RWPE2 (cell line): Measurements from ENCODE around the gene CHST6.

ENCODE experiments used
- ATAC-seq: fragments of 200-7000 bp; cut with Tn5 transposase; 3 replicates; pipeline ENCODE4 v1.9.1; 2021; ENCODE audit warnings: low read depth
- DNase-seq: peaks from one replicate; pipeline ENCODE4 v3.0.0-alpha.2; 2020; ENCODE audit warnings: low spot score
- H3K27ac ChIP-seq: fragments of 450-650 bp; 2 replicates; pipeline ENCODE4 v1.5.1; 2017; ENCODE audit warnings: mild to moderate bottlenecking; ENCODE audit not compliant: poor library complexity, severe bottlenecking
- H3K27me3 ChIP-seq: fragments of 250-450 bp; sonication (Bioruptor Pico); 2 replicates; pipeline ENCODE4 v1.5.1; 2021; ENCODE audit warnings: mild to moderate bottlenecking, moderate library complexity; ENCODE audit not compliant: insufficient read depth, poor library complexity, severe bottlenecking
- H3K36me3 ChIP-seq: fragments of 250-450 bp; sonication (Bioruptor Pico); 2 replicates; pipeline ENCODE4 v1.5.1; 2020; ENCODE audit warnings: low read depth, mild to moderate bottlenecking, moderate library complexity
- H3K4me1 ChIP-seq: fragments of 250-450 bp; sonication (Bioruptor Pico); 2 replicates; pipeline ENCODE4 v1.5.1; 2021; ENCODE audit warnings: mild to moderate bottlenecking, moderate library complexity; ENCODE audit not compliant: insufficient read depth, poor library complexity, severe bottlenecking
- H3K4me3 ChIP-seq: fragments of 250-450 bp; sonication (Bioruptor Pico); 2 replicates; pipeline ENCODE4 v1.5.1; 2021; ENCODE audit warnings: mild to moderate bottlenecking, moderate library complexity; ENCODE audit not compliant: severe bottlenecking
- H3K9me3 ChIP-seq: fragments of 250-450 bp; sonication (Bioruptor Pico); 2 replicates; pipeline ENCODE4 v1.5.1; 2021; ENCODE audit warnings: mild to moderate bottlenecking, moderate library complexity; ENCODE audit not compliant: severe bottlenecking
- CTCF ChIP-seq: fragments of 450-650 bp; IDR thresholded peaks from one replicate; pipeline ENCODE4 v1.5.1; 2017; ENCODE audit warnings: mild to moderate bottlenecking, moderate library complexity; ENCODE audit not compliant: poor library complexity, severe bottlenecking

Gene CHST6

GRCh38 chr16:75486676-75487313, 8.4 kb downstream of the CHST6 start:
- ATAC-seq (no peak), DNase-seq (no peak)
- no peak for TF ChIP-seq CTCF
- peaks cover 39% of the 10 kb centered on the region for H3K4me1 ChIP-seq
- peak overlapping the region; percentile 96 for H3K27ac ChIP-seq
- no peaks in the 10 kb centered on the region for H3K9me3 ChIP-seq
- no peak overlapping the region for H3K4me3 ChIP-seq
- H3K36me3 ChIP-seq = no peaks in the 10 kb centered on the region
- H3K27me3 ChIP-seq = no peaks in the 10 kb centered on the region

- H3K27me3 ChIP-seq = no peaks in the 10 kb centered on the region
- TF ChIP-seq CTCF = peak; percentile 8
- peaks cover 39% of the 10 kb centered on the region for H3K4me1 ChIP-seq
- H3K36me3 ChIP-seq = no peaks in the 10 kb centered on the region
- no peak overlapping the region for H3K4me3 ChIP-seq
- ATAC-seq = peak; percentile 81
- no peaks in the 10 kb centered on the region for H3K9me3 ChIP-seq
- H3K27ac ChIP-seq = peak overlapping the region; percentile 96
- DNase-seq = peak; percentile 98
Observed at GRCh38 chr16:75486014-75486675, 9.1 kb downstream of the CHST6 start.

- H3K9me3 ChIP-seq = no peaks in the 10 kb centered on the region
- no peaks in the 10 kb centered on the region for H3K36me3 ChIP-seq
- H3K27ac ChIP-seq = peak overlapping the region; percentile 96
- DNase-seq (no peak), ATAC-seq (no peak)
- H3K27me3 ChIP-seq = no peaks in the 10 kb centered on the region
- no peak for TF ChIP-seq CTCF
- peaks cover 39% of the 10 kb centered on the region for H3K4me1 ChIP-seq
- H3K4me3 ChIP-seq = no peak overlapping the region
Observed at GRCh38 chr16:75485230-75486013, 9.8 kb downstream of the CHST6 start.

GRCh38 chr16:75483222-75483621, 12.0 kb downstream of the CHST6 start:
- peak; percentile 86 for ATAC-seq
- Histone ChIP-seq H3K27me3 (no peaks in the 10 kb centered on the region), H3K36me3 (no peaks in the 10 kb centered on the region), H3K4me3 (no peak overlapping the region), H3K4me1 (peaks cover 40% of the 10 kb centered on the region), H3K9me3 (no peaks in the 10 kb centered on the region), H3K27ac (peak overlapping the region; percentile 96)
- DNase-seq = no peak
- TF ChIP-seq CTCF = no peak
